Retinal pigment epithelial cell (primary cell): Measurements from ENCODE around the gene CSRNP2.

Source experiments
- DNase-seq: peaks from one replicate; pipeline ENCODE4 v3.0.0-alpha.2; 2010; ENCODE audit warnings: low read depth
- H3K4me3 ChIP-seq: 2 replicates; pipeline ENCODE4 v1.5.1; 2011; ENCODE audit warnings: mild to moderate bottlenecking, low read length, control low read depth, moderate library complexity
- TF ChIP-seq, protein P1 (sequence below): conservative IDR thresholded peaks from 2 replicates; pipeline ENCODE4 v1.5.1; 2011; ENCODE audit warnings: low read depth, low read length, control low read depth, inconsistent platforms

The CSRNP2 gene

DNA sequence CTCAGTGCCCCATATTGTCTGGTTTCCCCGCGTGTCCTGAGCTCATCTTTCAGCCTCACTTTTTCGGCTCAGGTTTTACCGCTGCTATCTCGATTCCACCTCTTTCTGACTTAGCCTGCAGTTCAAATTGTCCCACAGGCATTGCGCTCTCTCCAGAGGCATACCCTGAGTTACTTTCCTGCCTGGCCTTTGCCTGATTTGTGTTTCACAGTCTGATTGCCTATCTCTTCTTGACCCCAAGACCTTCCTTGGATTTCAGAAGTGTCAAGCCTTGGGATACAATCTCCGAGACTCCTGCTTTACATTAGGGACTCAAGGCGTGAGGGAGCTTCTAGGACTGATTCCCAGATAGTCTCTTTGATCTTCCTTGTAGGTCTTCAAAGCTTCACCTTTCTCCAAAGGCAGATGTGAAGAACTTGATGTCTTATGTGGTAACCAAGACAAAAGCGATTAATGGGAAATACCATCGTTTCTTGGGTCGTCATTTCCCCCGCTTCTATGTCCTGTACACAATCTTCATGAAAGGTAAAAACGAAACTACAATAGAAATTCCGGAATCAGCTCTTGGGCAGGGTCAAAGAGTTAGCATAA lies 34.6 kb downstream of the CSRNP2 start:
- DNase-seq: no peak
- peak overlapping the region; percentile 96 for H3K4me3 ChIP-seq
- TF ChIP-seq, protein P1, sequence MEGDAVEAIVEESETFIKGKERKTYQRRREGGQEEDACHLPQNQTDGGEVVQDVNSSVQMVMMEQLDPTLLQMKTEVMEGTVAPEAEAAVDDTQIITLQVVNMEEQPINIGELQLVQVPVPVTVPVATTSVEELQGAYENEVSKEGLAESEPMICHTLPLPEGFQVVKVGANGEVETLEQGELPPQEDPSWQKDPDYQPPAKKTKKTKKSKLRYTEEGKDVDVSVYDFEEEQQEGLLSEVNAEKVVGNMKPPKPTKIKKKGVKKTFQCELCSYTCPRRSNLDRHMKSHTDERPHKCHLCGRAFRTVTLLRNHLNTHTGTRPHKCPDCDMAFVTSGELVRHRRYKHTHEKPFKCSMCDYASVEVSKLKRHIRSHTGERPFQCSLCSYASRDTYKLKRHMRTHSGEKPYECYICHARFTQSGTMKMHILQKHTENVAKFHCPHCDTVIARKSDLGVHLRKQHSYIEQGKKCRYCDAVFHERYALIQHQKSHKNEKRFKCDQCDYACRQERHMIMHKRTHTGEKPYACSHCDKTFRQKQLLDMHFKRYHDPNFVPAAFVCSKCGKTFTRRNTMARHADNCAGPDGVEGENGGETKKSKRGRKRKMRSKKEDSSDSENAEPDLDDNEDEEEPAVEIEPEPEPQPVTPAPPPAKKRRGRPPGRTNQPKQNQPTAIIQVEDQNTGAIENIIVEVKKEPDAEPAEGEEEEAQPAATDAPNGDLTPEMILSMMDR: no peak

DNA sequence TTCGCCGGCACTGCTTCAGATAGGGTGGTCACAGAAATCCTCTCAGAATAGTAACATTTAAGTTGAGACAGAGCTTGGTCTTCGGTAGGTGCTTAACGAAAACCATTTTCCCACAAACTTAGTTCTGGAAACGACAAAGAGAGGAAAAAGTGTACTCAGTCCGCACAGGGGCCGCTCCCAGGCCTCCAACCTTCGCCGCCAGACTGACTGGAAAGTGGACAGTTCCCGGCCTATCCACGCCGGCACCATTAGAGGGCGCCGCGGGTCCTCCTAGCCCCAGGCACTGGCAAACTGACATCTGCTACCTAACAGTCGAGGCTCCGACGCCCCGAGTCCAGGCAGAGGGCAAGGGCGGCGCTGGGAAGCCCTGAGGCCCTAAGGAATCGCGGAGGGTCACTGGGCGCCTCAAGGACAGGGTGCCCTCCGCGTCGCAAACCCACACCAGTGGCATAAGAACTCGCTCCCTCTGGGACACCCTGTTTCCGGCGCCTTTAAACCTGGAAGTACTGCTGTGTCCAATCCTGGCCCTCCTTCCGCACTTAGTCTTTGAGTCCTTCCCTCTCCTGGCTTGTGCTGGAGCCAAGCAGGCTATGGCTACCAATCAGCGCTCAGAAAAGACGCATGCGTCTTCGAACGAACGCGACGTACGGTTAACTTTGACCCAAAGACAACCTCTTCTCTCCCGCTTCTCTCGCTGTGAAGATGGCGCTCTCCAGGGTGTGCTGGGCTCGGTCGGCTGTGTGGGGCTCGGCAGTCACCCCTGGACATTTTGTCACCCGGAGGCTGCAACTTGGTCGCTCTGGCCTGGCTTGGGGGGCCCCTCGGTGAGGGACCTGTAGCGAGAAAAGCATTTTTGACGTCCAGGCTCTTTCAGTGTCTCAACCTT lies 35.5 kb downstream of the CSRNP2 start, which contains the start of gene LETMD1:
TSS of gene LETMD1 (plus strand) at position 673 of the 886 bp plus-strand sequence. CDS start at position 703, 30 bp downstream.
- H3K4me3 ChIP-seq: peak within 1 kb of the TSS; percentile 96
- TF ChIP-seq, protein P1: peak; percentile 92
- DNase-seq: peak; percentile 95

DNA sequence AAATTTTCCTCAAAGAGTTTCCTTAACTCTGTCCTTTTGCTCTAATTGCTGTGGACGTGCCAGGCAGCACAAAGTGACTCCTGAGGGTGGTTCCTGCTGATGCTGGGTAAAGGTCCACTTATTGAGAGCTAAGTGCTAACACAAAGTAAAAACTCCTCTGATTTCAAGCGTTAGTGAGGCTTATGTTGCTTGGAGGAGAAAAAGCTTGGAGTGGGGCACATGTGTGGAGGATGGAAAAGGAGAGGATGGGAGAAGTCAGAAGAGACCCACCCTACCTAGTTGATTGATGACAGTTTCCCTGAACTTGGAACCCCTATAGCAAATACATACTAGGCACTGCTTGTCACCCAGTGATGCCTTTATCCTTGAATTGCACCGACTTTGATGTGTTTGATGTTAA lies 47.1 kb downstream of the CSRNP2 start:
- TF ChIP-seq, protein P1: no peak
- no peak for DNase-seq
- no peak overlapping the region for H3K4me3 ChIP-seq

DNA sequence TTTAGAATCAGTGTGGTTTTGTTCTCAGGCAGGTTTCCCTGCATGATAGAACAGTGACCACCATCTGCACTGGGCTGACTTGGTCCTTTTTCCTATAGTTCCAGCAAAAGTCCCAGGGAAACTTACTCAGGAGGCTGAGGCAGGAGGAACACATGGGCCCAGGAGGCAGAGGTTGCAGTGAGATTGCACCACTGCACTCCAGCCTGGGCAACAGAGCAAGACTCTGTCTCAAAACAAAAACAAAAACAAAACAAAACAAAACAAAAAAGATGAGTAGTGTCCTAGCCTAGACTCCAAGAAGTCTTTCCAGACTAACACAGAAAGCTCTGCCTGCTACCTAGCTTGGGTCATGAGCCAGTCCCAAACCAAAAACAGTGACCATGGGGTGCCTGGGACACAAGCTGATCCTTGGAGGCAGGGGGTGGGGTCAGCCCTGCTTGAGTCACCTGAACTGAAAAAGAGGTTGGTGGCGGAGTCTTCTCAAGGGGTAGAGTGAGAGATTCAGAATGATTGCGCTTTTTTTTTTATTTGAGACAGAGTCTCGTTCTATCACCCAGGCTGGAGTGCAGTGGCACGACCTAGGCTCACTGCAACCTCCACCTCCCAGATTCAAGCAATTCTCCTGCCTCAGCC lies 49.8 kb downstream of the CSRNP2 start:
- TF ChIP-seq, protein P1: no peak
- H3K4me3 ChIP-seq: no peak overlapping the region
- DNase-seq: no peak

DNA sequence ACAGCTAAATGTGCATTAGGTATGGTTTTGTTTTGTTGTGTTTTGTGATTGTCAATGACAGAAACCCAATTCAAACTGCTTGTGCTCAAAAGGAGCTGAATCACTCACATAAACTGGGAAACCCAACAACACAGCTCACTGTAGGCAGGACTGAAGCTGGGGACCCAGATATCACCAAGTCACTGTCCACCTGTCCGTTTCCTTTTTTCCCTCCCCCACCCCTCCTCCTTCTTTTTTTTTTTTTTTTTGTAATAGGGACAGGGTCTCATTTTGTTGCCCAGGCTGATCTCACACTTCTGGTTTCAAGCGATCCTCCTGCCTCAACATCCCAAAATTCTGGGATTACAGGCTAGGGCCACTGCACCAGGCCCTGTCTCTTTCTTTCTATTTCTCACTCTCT lies 50.3 kb downstream of the CSRNP2 start:
- TF ChIP-seq, protein P1: no peak
- no peak for DNase-seq
- H3K4me3 ChIP-seq: no peak overlapping the region

DNA sequence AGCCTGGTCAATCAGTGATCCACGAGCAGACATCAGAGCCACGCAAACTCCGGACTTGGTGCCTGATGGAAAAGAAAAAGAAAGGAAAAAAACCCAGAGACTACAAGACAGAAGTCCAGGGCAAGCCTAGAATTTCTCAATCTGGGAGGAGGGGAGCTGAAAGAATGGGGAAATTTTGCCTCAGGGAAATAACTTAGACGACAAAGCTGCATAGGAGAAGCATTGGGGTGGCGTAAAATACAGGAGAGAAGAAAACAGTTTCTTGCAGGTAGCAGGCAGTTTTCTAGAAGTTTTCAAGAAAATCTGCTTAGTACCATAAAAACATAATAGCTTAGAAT lies 54.6 kb downstream of the CSRNP2 start:
- DNase-seq: no peak
- TF ChIP-seq, protein P1: no peak
- H3K4me3 ChIP-seq: no peak overlapping the region
